ENCODE results near the gene TRIM24. TPM values are rescaled to one million over a fixed set of nuclear protein-coding genes. Genes with fewer than 3 reads are reported as not detected.

Gene TRIM24
- total and polyA plus RNA-seq, 2 of the 13 experiments (the other 11 are each of a cell fraction or from before 2014, with no cell fraction given): 100 to 106 TPM

DNA sequence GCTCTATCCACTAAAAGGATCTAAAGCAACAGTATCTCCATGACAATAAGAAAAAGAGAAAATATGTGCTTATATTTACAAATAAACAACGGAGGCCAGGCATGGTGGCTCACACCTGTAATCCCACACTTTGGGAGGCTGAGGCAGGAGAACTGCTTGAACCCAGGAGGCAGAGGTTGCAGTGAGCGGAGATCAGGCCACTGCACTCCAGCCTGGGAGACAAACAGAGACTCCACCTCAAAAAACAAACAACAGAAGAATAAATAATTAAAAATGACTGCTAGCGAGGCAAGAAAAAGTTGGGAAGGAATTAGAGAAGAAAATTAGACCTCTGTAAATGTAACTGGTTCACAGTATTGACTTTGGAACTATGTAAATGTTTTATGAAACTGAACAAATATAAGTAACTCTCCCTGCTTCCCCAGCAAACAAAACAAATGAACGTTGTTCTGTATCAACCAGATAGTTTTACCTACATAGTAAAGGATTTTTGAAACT is 17.1 kb downstream of the TRIM24 start (continued):
- TF ChIP-seq, protein P1, sequence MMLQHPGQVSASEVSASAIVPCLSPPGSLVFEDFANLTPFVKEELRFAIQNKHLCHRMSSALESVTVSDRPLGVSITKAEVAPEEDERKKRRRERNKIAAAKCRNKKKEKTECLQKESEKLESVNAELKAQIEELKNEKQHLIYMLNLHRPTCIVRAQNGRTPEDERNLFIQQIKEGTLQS (CRISPR knock-in tag; IDR thresholded peaks at IDR 0.05): no peak
- TF ChIP-seq SIX1 (CRISPR knock-in tag; IDR thresholded peaks at IDR 0.05; ENCODE audit: borderline replicate concordance) (peak; percentile 54; the same call in 1 of the 2 replicates), ZSCAN9 (CRISPR knock-in tag; IDR thresholded peaks at IDR 0.05; ENCODE audit: borderline replicate concordance) (peak; percentile 46; the same call in 1 of the 2 replicates), RARA (CRISPR knock-in tag; IDR thresholded peaks at IDR 0.05) (peak; percentile 56; the same call in 1 of the 2 replicates), ZBTB3 (CRISPR knock-in tag; IDR thresholded peaks at IDR 0.05; ENCODE audit: borderline replicate concordance, low read depth) (peak; percentile 92), MED1 (CRISPR knock-in tag; IDR thresholded peaks at IDR 0.05) (peak; percentile 62), ZNF335 (CRISPR knock-in tag; IDR thresholded peaks at IDR 0.05) (no peak), ARNT (IDR thresholded peaks at IDR 0.05) (no peak), FOXA1 (IDR thresholded peaks at IDR 0.05) (peak; percentile 90), FOXA1 (CRISPR knock-in tag; IDR thresholded peaks at IDR 0.05) (peak; percentile 47; the same call in 1 of the 2 replicates), FOXJ3 (CRISPR knock-in tag; IDR thresholded peaks at IDR 0.05; ENCODE audit: borderline replicate concordance) (peak; percentile 78; the same call in 1 of the 2 replicates), KDM1A (CRISPR knock-in tag; IDR thresholded peaks at IDR 0.05) (peak; percentile 83; the same call in 1 of the 2 replicates), U2AF2 (IDR thresholded peaks at IDR 0.05; ENCODE audit: low read depth, low read length) (no peak), HNF4A (CRISPR knock-in tag; IDR thresholded peaks at IDR 0.05) (peak; percentile 42; the same call in 1 of the 2 replicates), ISL2 (CRISPR knock-in tag; IDR thresholded peaks at IDR 0.05) (peak; percentile 69), RFXAP (CRISPR knock-in tag; IDR thresholded peaks at IDR 0.05; ENCODE audit: borderline replicate concordance) (no peak), IKZF1 (IDR thresholded peaks at IDR 0.05) (no peak)
- TF ChIP-seq, protein P2, sequence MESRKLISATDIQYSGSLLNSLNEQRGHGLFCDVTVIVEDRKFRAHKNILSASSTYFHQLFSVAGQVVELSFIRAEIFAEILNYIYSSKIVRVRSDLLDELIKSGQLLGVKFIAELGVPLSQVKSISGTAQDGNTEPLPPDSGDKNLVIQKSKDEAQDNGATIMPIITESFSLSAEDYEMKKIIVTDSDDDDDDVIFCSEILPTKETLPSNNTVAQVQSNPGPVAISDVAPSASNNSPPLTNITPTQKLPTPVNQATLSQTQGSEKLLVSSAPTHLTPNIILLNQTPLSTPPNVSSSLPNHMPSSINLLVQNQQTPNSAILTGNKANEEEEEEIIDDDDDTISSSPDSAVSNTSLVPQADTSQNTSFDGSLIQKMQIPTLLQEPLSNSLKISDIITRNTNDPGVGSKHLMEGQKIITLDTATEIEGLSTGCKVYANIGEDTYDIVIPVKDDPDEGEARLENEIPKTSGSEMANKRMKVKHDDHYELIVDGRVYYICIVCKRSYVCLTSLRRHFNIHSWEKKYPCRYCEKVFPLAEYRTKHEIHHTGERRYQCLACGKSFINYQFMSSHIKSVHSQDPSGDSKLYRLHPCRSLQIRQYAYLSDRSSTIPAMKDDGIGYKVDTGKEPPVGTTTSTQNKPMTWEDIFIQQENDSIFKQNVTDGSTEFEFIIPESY (CRISPR knock-in tag; IDR thresholded peaks at IDR 0.05): peak; percentile 33; the same call in 1 of the 2 replicates
- TF ChIP-seq, protein P3, sequence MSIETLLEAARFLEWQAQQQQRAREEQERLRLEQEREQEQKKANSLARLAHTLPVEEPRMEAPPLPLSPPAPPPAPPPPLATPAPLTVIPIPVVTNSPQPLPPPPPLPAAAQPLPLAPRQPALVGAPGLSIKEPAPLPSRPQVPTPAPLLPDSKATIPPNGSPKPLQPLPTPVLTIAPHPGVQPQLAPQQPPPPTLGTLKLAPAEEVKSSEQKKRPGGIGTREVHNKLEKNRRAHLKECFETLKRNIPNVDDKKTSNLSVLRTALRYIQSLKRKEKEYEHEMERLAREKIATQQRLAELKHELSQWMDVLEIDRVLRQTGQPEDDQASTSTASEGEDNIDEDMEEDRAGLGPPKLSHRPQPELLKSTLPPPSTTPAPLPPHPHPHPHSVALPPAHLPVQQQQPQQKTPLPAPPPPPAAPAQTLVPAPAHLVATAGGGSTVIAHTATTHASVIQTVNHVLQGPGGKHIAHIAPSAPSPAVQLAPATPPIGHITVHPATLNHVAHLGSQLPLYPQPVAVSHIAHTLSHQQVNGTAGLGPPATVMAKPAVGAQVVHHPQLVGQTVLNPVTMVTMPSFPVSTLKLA (IDR thresholded peaks at IDR 0.05): no peak
- TF ChIP-seq, protein P4, sequence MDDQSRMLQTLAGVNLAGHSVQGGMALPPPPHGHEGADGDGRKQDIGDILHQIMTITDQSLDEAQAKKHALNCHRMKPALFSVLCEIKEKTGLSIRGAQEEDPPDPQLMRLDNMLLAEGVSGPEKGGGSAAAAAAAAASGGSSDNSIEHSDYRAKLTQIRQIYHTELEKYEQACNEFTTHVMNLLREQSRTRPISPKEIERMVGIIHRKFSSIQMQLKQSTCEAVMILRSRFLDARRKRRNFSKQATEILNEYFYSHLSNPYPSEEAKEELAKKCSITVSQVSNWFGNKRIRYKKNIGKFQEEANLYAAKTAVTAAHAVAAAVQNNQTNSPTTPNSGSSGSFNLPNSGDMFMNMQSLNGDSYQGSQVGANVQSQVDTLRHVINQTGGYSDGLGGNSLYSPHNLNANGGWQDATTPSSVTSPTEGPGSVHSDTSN (CRISPR knock-in tag; IDR thresholded peaks at IDR 0.05; ENCODE audit: borderline replicate concordance): no peak
- TF ChIP-seq, protein P5, sequence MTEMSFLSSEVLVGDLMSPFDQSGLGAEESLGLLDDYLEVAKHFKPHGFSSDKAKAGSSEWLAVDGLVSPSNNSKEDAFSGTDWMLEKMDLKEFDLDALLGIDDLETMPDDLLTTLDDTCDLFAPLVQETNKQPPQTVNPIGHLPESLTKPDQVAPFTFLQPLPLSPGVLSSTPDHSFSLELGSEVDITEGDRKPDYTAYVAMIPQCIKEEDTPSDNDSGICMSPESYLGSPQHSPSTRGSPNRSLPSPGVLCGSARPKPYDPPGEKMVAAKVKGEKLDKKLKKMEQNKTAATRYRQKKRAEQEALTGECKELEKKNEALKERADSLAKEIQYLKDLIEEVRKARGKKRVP (CRISPR knock-in tag; IDR thresholded peaks at IDR 0.05): 0 out of 4 replicates have a peak, but pooled peaks of 1 of the 2 experiments have one; percentile 11
- TF ChIP-seq, protein P6, sequence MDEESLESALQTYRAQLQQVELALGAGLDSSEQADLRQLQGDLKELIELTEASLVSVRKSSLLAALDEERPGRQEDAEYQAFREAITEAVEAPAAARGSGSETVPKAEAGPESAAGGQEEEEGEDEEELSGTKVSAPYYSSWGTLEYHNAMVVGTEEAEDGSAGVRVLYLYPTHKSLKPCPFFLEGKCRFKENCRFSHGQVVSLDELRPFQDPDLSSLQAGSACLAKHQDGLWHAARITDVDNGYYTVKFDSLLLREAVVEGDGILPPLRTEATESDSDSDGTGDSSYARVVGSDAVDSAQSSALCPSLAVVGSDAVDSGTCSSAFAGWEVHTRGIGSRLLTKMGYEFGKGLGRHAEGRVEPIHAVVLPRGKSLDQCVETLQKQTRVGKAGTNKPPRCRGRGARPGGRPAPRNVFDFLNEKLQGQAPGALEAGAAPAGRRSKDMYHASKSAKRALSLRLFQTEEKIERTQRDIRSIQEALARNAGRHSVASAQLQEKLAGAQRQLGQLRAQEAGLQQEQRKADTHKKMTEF (CRISPR knock-in tag; IDR thresholded peaks at IDR 0.05): peak; percentile 82
- TF ChIP-seq, protein P7, sequence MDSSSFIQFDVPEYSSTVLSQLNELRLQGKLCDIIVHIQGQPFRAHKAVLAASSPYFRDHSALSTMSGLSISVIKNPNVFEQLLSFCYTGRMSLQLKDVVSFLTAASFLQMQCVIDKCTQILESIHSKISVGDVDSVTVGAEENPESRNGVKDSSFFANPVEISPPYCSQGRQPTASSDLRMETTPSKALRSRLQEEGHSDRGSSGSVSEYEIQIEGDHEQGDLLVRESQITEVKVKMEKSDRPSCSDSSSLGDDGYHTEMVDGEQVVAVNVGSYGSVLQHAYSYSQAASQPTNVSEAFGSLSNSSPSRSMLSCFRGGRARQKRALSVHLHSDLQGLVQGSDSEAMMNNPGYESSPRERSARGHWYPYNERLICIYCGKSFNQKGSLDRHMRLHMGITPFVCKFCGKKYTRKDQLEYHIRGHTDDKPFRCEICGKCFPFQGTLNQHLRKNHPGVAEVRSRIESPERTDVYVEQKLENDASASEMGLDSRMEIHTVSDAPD (CRISPR knock-in tag; IDR thresholded peaks at IDR 0.05): no peak
